Right lobe of liver (tissue), 4 donors: ENCODE measurements around the gene PROM2.

ENCODE experiments used
- POLR2A ChIP-seq: fragments of 450-650 bp; IDR thresholded peaks from one replicate; pipeline ENCODE4 v1.6.1; 2017; ENCODE audit warnings: antibody characterized with exemption, mild to moderate bottlenecking
- TF ChIP-seq, protein P1 (sequence below), 4 donors: fragments of 200-600 bp in 3 of 4; fragments of 450-650 bp in 1 of 4; IDR thresholded peaks; one replicate each; pipeline versions ENCODE4 v1.5.1 to v1.8.0; 2016 to 2022; ENCODE audit warnings: antibody characterized with exemption in 4 of 4, mild to moderate bottlenecking in 2 of 4
- donor health status: DM: no; HTN: no; CAD: no.
- donor health status: DM: no; HTN: no; CAD: no.
- donor health status: DM: no; HTN: yes; CAD: no.

DNA sequence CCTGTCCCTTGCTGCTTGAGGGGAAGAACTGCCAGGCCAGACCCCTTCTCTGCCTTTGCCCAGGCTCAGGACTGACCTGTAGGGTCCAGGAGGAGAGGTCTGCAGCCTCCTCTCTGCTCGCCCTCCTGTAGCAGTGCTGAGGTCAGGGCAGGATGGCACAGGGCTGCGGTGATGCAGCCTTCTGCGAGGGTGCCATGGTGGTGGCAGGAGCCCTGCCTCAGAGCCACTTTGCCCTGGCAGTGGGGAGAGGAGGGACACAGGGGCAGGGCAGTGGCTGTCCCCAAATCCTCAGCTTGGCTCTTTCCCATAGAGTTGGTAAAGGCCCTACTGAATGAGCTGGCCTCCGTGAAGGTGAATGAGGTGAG is 884 bp downstream of the PROM2 start:
- TF ChIP-seq, protein P1, sequence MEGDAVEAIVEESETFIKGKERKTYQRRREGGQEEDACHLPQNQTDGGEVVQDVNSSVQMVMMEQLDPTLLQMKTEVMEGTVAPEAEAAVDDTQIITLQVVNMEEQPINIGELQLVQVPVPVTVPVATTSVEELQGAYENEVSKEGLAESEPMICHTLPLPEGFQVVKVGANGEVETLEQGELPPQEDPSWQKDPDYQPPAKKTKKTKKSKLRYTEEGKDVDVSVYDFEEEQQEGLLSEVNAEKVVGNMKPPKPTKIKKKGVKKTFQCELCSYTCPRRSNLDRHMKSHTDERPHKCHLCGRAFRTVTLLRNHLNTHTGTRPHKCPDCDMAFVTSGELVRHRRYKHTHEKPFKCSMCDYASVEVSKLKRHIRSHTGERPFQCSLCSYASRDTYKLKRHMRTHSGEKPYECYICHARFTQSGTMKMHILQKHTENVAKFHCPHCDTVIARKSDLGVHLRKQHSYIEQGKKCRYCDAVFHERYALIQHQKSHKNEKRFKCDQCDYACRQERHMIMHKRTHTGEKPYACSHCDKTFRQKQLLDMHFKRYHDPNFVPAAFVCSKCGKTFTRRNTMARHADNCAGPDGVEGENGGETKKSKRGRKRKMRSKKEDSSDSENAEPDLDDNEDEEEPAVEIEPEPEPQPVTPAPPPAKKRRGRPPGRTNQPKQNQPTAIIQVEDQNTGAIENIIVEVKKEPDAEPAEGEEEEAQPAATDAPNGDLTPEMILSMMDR (IDR thresholded peaks at IDR 0.05) = no peak
- no peak for TF ChIP-seq POLR2A
